Testis (tissue), 3 donors: ENCODE data around the gene RPL39. TPM values are rescaled to one million over a fixed set of nuclear protein-coding genes. Genes with fewer than 3 reads are reported as not detected.
"Not testable (repeated sequence)": the region's sequence is repeated elsewhere in the genome, so short reads cannot be mapped to it uniquely, and the experiment has no call there.

Experiments used
- DNase-seq: peaks from one replicate; pipeline ENCODE4 v3.0.0-alpha.2; 2019
- H3K27ac ChIP-seq, 2 donors: fragments of 200-600 bp; sonication (generic); one replicate each; pipeline ENCODE4 v1.5.1; 2019
- H3K27me3 ChIP-seq: fragments of 200-600 bp; sonication (generic); one replicate; pipeline ENCODE4 v1.5.1; 2019
- H3K36me3 ChIP-seq: fragments of 200-600 bp; sonication (generic); one replicate; pipeline ENCODE4 v1.5.1; 2017; ENCODE audit warnings: low read depth; ENCODE audit errors: missing control alignments
- H3K4me1 ChIP-seq: fragments of 200-600 bp; sonication (generic); one replicate; pipeline ENCODE4 v1.5.1; 2019
- H3K4me3 ChIP-seq, 2 donors: fragments of 200-600 bp; sonication (generic); one replicate each; pipeline ENCODE4 v1.5.1; 2017 to 2019
- H3K9me3 ChIP-seq: fragments of 200-600 bp; sonication (generic); one replicate; pipeline ENCODE4 v1.5.1; 2017
- POLR2A ChIP-seq: fragments of 450-650 bp; IDR thresholded peaks from one replicate; pipeline ENCODE4 v1.6.1; 2017; ENCODE audit warnings: antibody characterized with exemption, mild to moderate bottlenecking, moderate library complexity
- WGBS, 2 donors: methylation state at CpG; one replicate each; pipeline ENCODE4 v1.1.5; 2018; 5-methylcytosine and 5-hydroxymethylcytosine counted together
- intact Hi-C: fragments of 100-400 bp; cut with DNase I; formaldehyde crosslinking; loops from one replicate; pipeline ENCODE4 v1.15.1; 2023; ENCODE audit warnings: low total_unique reads
- polyA plus RNA-seq: library from polyadenylated mRNA; stranded (reverse); fragments of 350-450 nt; fragmentation: Illumina TruSeq; extraction: RNeasy Lipid Tissue Mini Kit (QIAGEN cat#74804); gene quantifications from one replicate; pipeline ENCODE4 v1.2.3, GENCODE V29; 2014; ENCODE audit warnings: low read depth, low replicate concordance; ENCODE audit not compliant: insufficient read depth
- total RNA-seq, 2 donors: library from RNA; depleted of rRNA; stranded (reverse); fragments of >200 nt; gene quantifications; one replicate each; pipeline ENCODE4 v1.2.3, GENCODE V29; 2016
- TF ChIP-seq, protein P1 (sequence below), 3 experiments: fragments of 450-650 bp in 2 of 3; fragments of 200-600 bp in 1 of 3; sonication (generic) in 1 of 3; IDR thresholded peaks; one replicate each; pipeline ENCODE4 v1.5.1; 2016 to 2019; ENCODE audit warnings: antibody characterized with exemption in 3 of 3, mild to moderate bottlenecking in 2 of 3, moderate library complexity in 1 of 3

RPL39 gene
- total and polyA plus RNA-seq, 3 donors from 2014 or later = 442 to 1,133 (median 1,045) TPM

DNA sequence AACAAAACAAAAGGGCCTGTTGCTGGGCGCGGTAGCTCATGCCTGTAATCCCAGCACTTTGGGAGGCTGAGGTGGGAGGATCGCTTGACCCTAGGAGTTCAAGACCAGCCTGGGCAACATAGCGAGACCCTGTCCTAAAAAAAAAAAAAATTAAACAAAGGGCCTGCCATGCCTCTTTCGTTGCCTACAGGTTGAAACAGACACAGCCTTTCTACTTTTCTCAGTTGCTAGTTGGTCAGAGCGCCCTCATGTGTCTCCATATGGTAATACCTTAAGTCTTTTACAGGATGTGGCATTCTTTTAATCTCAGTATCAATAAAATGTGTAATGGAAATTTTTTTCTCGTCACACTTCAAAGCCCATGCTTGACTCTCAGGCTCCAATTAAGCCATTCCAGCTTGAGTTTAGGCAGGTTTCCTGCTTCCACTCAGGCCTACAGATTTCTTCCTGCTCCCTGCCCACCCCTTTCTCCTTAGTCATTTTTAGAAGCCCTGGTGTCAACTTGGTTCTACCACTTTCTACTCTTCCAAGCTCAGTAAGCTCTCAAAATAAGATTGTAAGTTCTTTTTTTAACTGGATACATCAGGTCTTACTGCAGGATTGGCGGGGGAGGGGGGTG lies 37.7 kb downstream of the RPL39 start:
- intact Hi-C loops = no loop called here
- Histone ChIP-seq H3K4me1 (no peaks in the 10 kb centered on the region), H3K27me3 (no peaks in the 10 kb centered on the region), H3K9me3 (no peaks in the 10 kb centered on the region), H3K36me3 (no peaks in the 10 kb centered on the region), H3K27ac (no peak overlapping the region), H3K4me3 (no peak overlapping the region)
- 57% methylated on average over 7 to 8 of the region's 8 CpGs for WGBS, 2 donors
- no peak for DNase-seq
- TF ChIP-seq, protein P1, sequence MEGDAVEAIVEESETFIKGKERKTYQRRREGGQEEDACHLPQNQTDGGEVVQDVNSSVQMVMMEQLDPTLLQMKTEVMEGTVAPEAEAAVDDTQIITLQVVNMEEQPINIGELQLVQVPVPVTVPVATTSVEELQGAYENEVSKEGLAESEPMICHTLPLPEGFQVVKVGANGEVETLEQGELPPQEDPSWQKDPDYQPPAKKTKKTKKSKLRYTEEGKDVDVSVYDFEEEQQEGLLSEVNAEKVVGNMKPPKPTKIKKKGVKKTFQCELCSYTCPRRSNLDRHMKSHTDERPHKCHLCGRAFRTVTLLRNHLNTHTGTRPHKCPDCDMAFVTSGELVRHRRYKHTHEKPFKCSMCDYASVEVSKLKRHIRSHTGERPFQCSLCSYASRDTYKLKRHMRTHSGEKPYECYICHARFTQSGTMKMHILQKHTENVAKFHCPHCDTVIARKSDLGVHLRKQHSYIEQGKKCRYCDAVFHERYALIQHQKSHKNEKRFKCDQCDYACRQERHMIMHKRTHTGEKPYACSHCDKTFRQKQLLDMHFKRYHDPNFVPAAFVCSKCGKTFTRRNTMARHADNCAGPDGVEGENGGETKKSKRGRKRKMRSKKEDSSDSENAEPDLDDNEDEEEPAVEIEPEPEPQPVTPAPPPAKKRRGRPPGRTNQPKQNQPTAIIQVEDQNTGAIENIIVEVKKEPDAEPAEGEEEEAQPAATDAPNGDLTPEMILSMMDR (IDR thresholded peaks at IDR 0.05) = peak; percentile 6 to 32 (median 28)
- no peak for TF ChIP-seq POLR2A

- DNase-seq = peak; percentile 26
- no peaks in the 10 kb centered on the region for H3K4me1 ChIP-seq
- intact Hi-C loops = no loop called here
- H3K36me3 ChIP-seq = no peaks in the 10 kb centered on the region
- H3K9me3 ChIP-seq = no peaks in the 10 kb centered on the region
- no peak overlapping the region for H3K4me3 ChIP-seq
- TF ChIP-seq, protein P1 (IDR thresholded peaks at IDR 0.05) = no peak
- no peak for TF ChIP-seq POLR2A
- no peak overlapping the region for H3K27ac ChIP-seq
- no peaks in the 10 kb centered on the region for H3K27me3 ChIP-seq
- WGBS, 2 donors = 79 to 86% methylated on average over 3 of the region's 3 CpGs
Measured at GRCh38 chrX:119753001-119753400, 38.4 kb downstream of the RPL39 start.

GRCh38 chrX:119750751-119751150 lies 40.7 kb downstream of the RPL39 start:
- WGBS, 2 donors = 71% methylated on average over 8 of the region's 27 CpGs; no CpG with 5 or more reads in 1 of the 2 donors
- H3K36me3 ChIP-seq, H3K27me3 ChIP-seq, DNase-seq, H3K4me3 ChIP-seq, H3K9me3 ChIP-seq, intact Hi-C loops, H3K27ac ChIP-seq, H3K4me1 ChIP-seq: not testable (repeated sequence)

DNA sequence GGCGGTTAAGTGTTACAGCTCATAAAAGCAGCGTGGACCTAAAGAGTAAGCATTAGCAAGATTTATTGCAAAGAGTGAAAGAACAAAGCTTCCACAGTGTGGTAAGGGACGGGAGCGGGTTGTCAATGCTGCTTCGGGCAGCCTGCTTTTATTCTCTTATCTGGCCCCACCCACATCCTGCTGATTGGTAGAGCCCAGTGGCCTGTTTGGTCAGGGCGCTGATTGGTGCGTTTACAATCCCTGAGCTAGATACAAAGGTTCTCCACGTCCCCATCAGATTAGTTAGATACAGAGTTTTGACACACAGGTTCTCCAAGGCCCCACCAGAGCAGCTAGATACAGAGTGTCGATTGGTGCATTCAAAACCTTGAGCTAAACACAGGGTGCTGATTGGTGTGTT lies 41.3 kb downstream of the RPL39 start:
- H3K36me3 ChIP-seq, H3K4me1 ChIP-seq, H3K4me3 ChIP-seq, H3K9me3 ChIP-seq, intact Hi-C loops, H3K27ac ChIP-seq, H3K27me3 ChIP-seq: not testable (repeated sequence)
- peak; percentile 55 for DNase-seq
- WGBS, 2 donors = 43 to 52% methylated on average over 4 to 9 of the region's 9 CpGs

DNA sequence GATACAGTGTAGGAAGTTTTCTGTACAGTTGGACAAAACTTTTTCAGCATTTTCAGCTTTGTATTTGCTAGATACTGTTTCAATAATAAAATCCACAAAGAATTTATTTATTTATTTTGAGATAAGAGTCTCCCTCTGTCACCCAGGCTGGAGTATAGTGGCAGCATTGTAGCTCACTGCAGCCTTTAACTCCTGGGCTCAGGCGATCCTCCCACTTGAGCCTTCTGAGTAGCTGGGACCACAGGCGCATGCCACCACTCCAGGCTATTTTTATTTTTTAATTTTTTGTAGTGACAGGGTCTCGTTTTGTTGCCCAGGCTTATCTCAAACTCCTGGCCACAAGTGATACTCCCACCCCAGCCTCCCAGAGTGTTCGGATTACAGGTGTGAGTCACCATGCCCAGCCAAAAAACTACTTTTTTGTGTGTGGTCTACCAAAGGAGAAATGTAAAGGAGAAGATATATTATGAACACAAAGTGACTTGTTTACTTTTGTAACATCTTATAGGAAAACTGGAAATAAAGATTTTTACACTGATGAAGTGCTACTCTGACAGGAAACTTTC lies 46.1 kb downstream of the RPL39 start:
- 56 to 57% methylated on average over 2 to 4 of the region's 4 CpGs for WGBS, 2 donors
- H3K36me3 ChIP-seq = no peaks in the 10 kb centered on the region
- H3K9me3 ChIP-seq = no peaks in the 10 kb centered on the region
- no peaks in the 10 kb centered on the region for H3K4me1 ChIP-seq
- peak; percentile 59 for DNase-seq
- H3K27ac ChIP-seq = no peak overlapping the region
- no peak overlapping the region for H3K4me3 ChIP-seq
- H3K27me3 ChIP-seq = no peaks in the 10 kb centered on the region
- TF ChIP-seq, protein P1 (IDR thresholded peaks at IDR 0.05) = no peak
- TF ChIP-seq POLR2A = no peak
- intact Hi-C loops = no loop called here

- Histone ChIP-seq H3K36me3 (no peaks in the 10 kb centered on the region), H3K27me3 (no peaks in the 10 kb centered on the region), H3K9me3 (no peaks in the 10 kb centered on the region), H3K27ac (no peak overlapping the region), H3K4me3 (no peak overlapping the region), H3K4me1 (no peaks in the 10 kb centered on the region)
- DNase-seq = no peak
- TF ChIP-seq, protein P1 (IDR thresholded peaks at IDR 0.05) = no peak
- TF ChIP-seq POLR2A = no peak
- 61 to 80% methylated on average over 1 to 5 of the region's 5 CpGs for WGBS, 2 donors
- intact Hi-C loops = no loop called here
Measured at GRCh38 chrX:119738742-119739141, 52.7 kb downstream of the RPL39 start.
